CD4-positive, alpha-beta T cell (primary cell): ENCODE results near the gene NGDN. TPM values are rescaled to one million over a fixed set of nuclear protein-coding genes. Genes with fewer than 3 reads are reported as not detected.

Source experiments
- ATAC-seq: fragments of 200-7000 bp; cut with Tn5 transposase; one replicate; pipeline ENCODE4 v1.10.0; 2022; ENCODE audit warnings: mild to moderate bottlenecking; ENCODE audit not compliant: poor library complexity
- CTCF ChIA-PET: fragments of 350-600 bp; sonication (Branson Sonifier 250); formaldehyde crosslinking; loops from one replicate; lab custom pipeline; 2021; ENCODE audit warnings: antibody characterized with exemption, inconsistent platforms; lab: Charles Lee
- POLR2A ChIA-PET: fragments of 350-600 bp; sonication (Branson Sonifier 250); formaldehyde crosslinking; loops from one replicate; lab custom pipeline; 2021; ENCODE audit warnings: antibody characterized with exemption, inconsistent platforms; lab: Charles Lee
- DNase-seq, 14 experiments: peaks; one replicate each; pipeline ENCODE4 v3.0.0-alpha.2; 2013 to 2020; ENCODE audit warnings: mixed read lengths in 2 of 14
- H3K27ac ChIP-seq, 2 donors: one replicate each; pipeline versions ENCODE4 v1.5.1 to v1.7.0; 2013; ENCODE audit warnings: low read length in 2 of 2, low read depth in 1 of 2, mild to moderate bottlenecking in 1 of 2
- H3K27me3 ChIP-seq, 2 experiments: 1 replicate in 1 of 2; 2 replicates in 1 of 2; pipeline versions ENCODE4 v1.6.1 to v1.7.0; 2013; ENCODE audit warnings: low read length in 2 of 2, control low read depth in 1 of 2, mild to moderate bottlenecking in 1 of 2, moderate library complexity in 1 of 2; ENCODE audit not compliant: insufficient read depth in 2 of 2, control insufficient read depth in 1 of 2
- H3K36me3 ChIP-seq: one replicate; pipeline ENCODE4 v1.6.1; 2013; ENCODE audit warnings: low read length, control low read depth; ENCODE audit not compliant: insufficient read depth
- H3K4me1 ChIP-seq: one replicate; pipeline ENCODE4 v1.6.1; 2013; ENCODE audit warnings: low read length, control low read depth; ENCODE audit not compliant: insufficient read depth
- H3K4me3 ChIP-seq: one replicate; pipeline ENCODE4 v1.5.1; 2013; ENCODE audit warnings: mild to moderate bottlenecking, low read length, moderate library complexity
- H3K9me3 ChIP-seq, 2 experiments: 1 replicate in 1 of 2; 2 replicates in 1 of 2; pipeline versions ENCODE4 v1.6.1 to v1.7.0; 2013; ENCODE audit warnings: low read length in 2 of 2, mild to moderate bottlenecking in 2 of 2, control low read depth in 1 of 2, moderate library complexity in 1 of 2; ENCODE audit not compliant: control insufficient read depth in 1 of 2, insufficient read depth in 1 of 2
- H3K27ac Mint-ChIP-seq: one replicate; pipeline ENCODE4 v1.8.0; 2020; ENCODE audit warnings: mixed read lengths
- H3K27me3 Mint-ChIP-seq: one replicate; pipeline ENCODE4 v1.8.0; 2021; ENCODE audit warnings: mixed read lengths
- H3K36me3 Mint-ChIP-seq: one replicate; pipeline ENCODE4 v1.8.0; 2021; ENCODE audit warnings: low read depth, mixed read lengths
- H3K4me1 Mint-ChIP-seq: one replicate; pipeline ENCODE4 v1.8.0; 2021; ENCODE audit warnings: low read depth, mixed read lengths
- H3K4me3 Mint-ChIP-seq: one replicate; pipeline ENCODE4 v1.8.0; 2020; ENCODE audit warnings: mild to moderate bottlenecking, mixed read lengths
- H3K9me3 Mint-ChIP-seq: one replicate; pipeline ENCODE4 v1.8.0; 2020; ENCODE audit warnings: mixed read lengths
- CTCF ChIP-seq: fragments of 200-600 bp; IDR thresholded peaks from one replicate; pipeline ENCODE4 v1.8.0; 2022; ENCODE audit warnings: antibody characterized with exemption, mild to moderate bottlenecking
- intact Hi-C, 2 experiments: fragments of 100-400 bp; cut with DNase I in 1 of 2; cut with micrococcal nuclease in 1 of 2; formaldehyde crosslinking; loops; one replicate each; pipeline versions ENCODE4 v1.15.1 to v1.9.0; 2023 to 2025; cut with DNase I, micrococcal nuclease
- total RNA-seq, 174 experiments: library from RNA in 2 of 174; stranded (reverse) in 2 of 174; gene quantifications; one replicate each; pipeline ENCODE4 v1.2.3 and lab custom pipeline; 2021 to 2026

NGDN gene
- total RNA-seq, 2 experiments from 2014 or later: 146 to 149 TPM

- CTCF ChIA-PET: no interaction called here
- peaks cover 9% of the 10 kb centered on the region for H3K27me3 Mint-ChIP-seq
These were observed 4.2 kb upstream of the NGDN start for GRCh38 chr14:23465261-23465660.

GRCh38 chr14:23468704-23469126 is 788 bp upstream of the NGDN start:
- ChIA-PET CTCF (interaction anchor here (0.8 to 1.9 kb wide), 2 partner anchors 10 to 91 kb away, joined by 3 to 5 read pairs; no protein-coding TSS in a partner anchor), POLR2A (interaction anchor here (0.7 to 2.1 kb wide), 5 partner anchors 10 to 646 kb away, joined by 3 to 14 read pairs (median 3); partner anchors contain the start of genes DCAF11, NRL and PPP1R3E)
- Mint-ChIP-seq H3K4me1 (peaks cover 7% of the 10 kb centered on the region), H3K4me3 (no peak overlapping the region), H3K27ac (no peak overlapping the region), H3K27me3 (no peaks in the 10 kb centered on the region), H3K9me3 (no peaks in the 10 kb centered on the region), H3K36me3 (peaks cover 25% of the 10 kb centered on the region)
- Histone ChIP-seq H3K9me3 (peaks cover 0 to 3% of the 10 kb centered on the region in 2 experiments), H3K4me3 (peak overlapping the region; percentile 87), H3K27ac (peak overlapping the region; percentile 54 to 77), H3K27me3 (no peaks in the 10 kb centered on the region), H3K36me3 (peaks cover 27% of the 10 kb centered on the region), H3K4me1 (peaks cover 14% of the 10 kb centered on the region)
- ATAC-seq: no peak
- intact Hi-C loops: loop anchor here (1.0 to 10.0 kb wide), 4 partner anchors 147 to 979 kb away; partner anchors contain the start of genes DCAF11 (in 1 of the 2), NRL (in 1 of the 2) and PABPN1 (in 1 of the 2)
- no peak for DNase-seq
- no peak for TF ChIP-seq CTCF

More at GRCh38 chr14:23465261-23465660, 4.2 kb upstream of the NGDN start:
- H3K9me3 ChIP-seq: peaks cover 0 to 3% of the 10 kb centered on the region in 2 experiments
- H3K36me3 Mint-ChIP-seq: peaks cover under 1% of the 10 kb centered on the region
- POLR2A ChIA-PET: no interaction called here
- H3K4me3 Mint-ChIP-seq: no peak overlapping the region
- no peak overlapping the region for H3K4me3 ChIP-seq
- H3K27ac Mint-ChIP-seq: no peak overlapping the region
- H3K9me3 Mint-ChIP-seq: no peaks in the 10 kb centered on the region
- intact Hi-C loops: loop anchor here (5.0 to 10.0 kb wide), 3 partner anchors 530 to 982 kb away; partner anchors contain the start of genes DCAF11 (in 1 of the 2) and NRL (in 1 of the 2)
- no peaks in the 10 kb centered on the region for H3K4me1 Mint-ChIP-seq
- H3K27me3 ChIP-seq: no peaks in the 10 kb centered on the region
- peaks cover 12% of the 10 kb centered on the region for H3K4me1 ChIP-seq
- H3K27ac ChIP-seq: no peak overlapping the region
- TF ChIP-seq CTCF: no peak
- DNase-seq (no peak), ATAC-seq (no peak)
- H3K36me3 ChIP-seq: no peaks in the 10 kb centered on the region

- DNase-seq: no peak
- Mint-ChIP-seq H3K4me3 (no peak overlapping the region), H3K4me1 (peaks cover 7% of the 10 kb centered on the region), H3K36me3 (peaks cover 36% of the 10 kb centered on the region), H3K27ac (no peak overlapping the region), H3K27me3 (no peaks in the 10 kb centered on the region), H3K9me3 (no peaks in the 10 kb centered on the region)
- POLR2A ChIA-PET: interaction anchor here (0.6 to 2.1 kb wide), 8 partner anchors 8 to 880 kb away, joined by 3 to 14 read pairs (median 4); partner anchors contain the start of genes AP1G2, HOMEZ, PABPN1 and PPP1R3E
- peaks cover 39% of the 10 kb centered on the region for H3K36me3 ChIP-seq
- peak; percentile 4 for ATAC-seq
- peak overlapping the region; percentile 67 to 92 for H3K27ac ChIP-seq
- H3K9me3 ChIP-seq: peaks cover 0 to 3% of the 10 kb centered on the region in 2 experiments
- no peak for TF ChIP-seq CTCF
- intact Hi-C loops: loop anchor here (1.0 to 10.0 kb wide), 4 partner anchors 149 to 977 kb away; partner anchors contain the start of genes DCAF11 (in 1 of the 2), NRL (in 1 of the 2) and PABPN1 (in 1 of the 2)
- no peaks in the 10 kb centered on the region for H3K27me3 ChIP-seq
- H3K4me3 ChIP-seq: peak overlapping the region; percentile 87
- CTCF ChIA-PET: interaction anchor here (1.9 kb wide), 1 partner anchor 90 kb away, joined by 5 read pairs; no protein-coding TSS in a partner anchor
- H3K4me1 ChIP-seq: peaks cover 14% of the 10 kb centered on the region
These were observed 452 bp downstream of the NGDN start for GRCh38 chr14:23469906-23470403.
